Smooth muscle cell (in vitro differentiated cells): ENCODE results near the gene GNAQ. TPM values are rescaled to one million over a fixed set of nuclear protein-coding genes. Genes with fewer than 3 reads are reported as not detected.

ENCODE experiments used
- DNase-seq: peaks from one replicate; lab custom pipeline; 2025; ENCODE audit not compliant: unreplicated experiment; lab: John Stamatoyannopoulos, UW
- H2AFZ ChIP-seq: fragments of 200-600 bp; sonication (generic); 2 replicates; pipeline ENCODE4 v1.6.0; 2016; ENCODE audit warnings: antibody characterized with exemption, low read depth, mild to moderate bottlenecking
- H3F3A ChIP-seq: fragments of 200-600 bp; sonication (generic); 2 replicates; pipeline ENCODE4 v1.6.0; 2017; ENCODE audit warnings: antibody characterized with exemption, low read depth
- H3K27ac ChIP-seq: fragments of 200-600 bp; sonication (generic); 2 replicates; pipeline ENCODE4 v1.5.1; 2016; ENCODE audit warnings: low read depth, mild to moderate bottlenecking
- H3K27me3 ChIP-seq: fragments of 200-600 bp; sonication (generic); 2 replicates; pipeline ENCODE4 v1.6.1; 2016; ENCODE audit warnings: low read depth, mild to moderate bottlenecking
- H3K36me3 ChIP-seq: fragments of 200-600 bp; sonication (generic); 2 replicates; pipeline ENCODE4 v1.5.1; 2016; ENCODE audit warnings: low read depth
- H3K4me1 ChIP-seq: fragments of 200-600 bp; sonication (generic); 2 replicates; pipeline ENCODE4 v1.5.1; 2016; ENCODE audit warnings: low read depth
- H3K4me2 ChIP-seq: fragments of 200-600 bp; sonication (generic); 2 replicates; pipeline ENCODE4 v1.6.0; 2016; ENCODE audit warnings: mild to moderate bottlenecking
- H3K4me3 ChIP-seq: fragments of 200-600 bp; sonication (generic); 2 replicates; pipeline ENCODE4 v1.5.1; 2016; ENCODE audit warnings: mild to moderate bottlenecking
- H3K79me2 ChIP-seq: fragments of 200-600 bp; sonication (generic); 2 replicates; pipeline ENCODE4 v1.6.0; 2016; ENCODE audit warnings: low read depth, mild to moderate bottlenecking
- H3K9ac ChIP-seq: fragments of 200-600 bp; sonication (generic); 2 replicates; pipeline ENCODE4 v1.6.0; 2016; ENCODE audit warnings: low read depth
- H3K9me3 ChIP-seq: fragments of 200-600 bp; sonication (generic); replicated peaks from 2 replicates; pipeline ENCODE4 v1.5.1; 2016; ENCODE audit warnings: low read depth
- H4K20me1 ChIP-seq: fragments of 200-600 bp; sonication (generic); 2 replicates; pipeline ENCODE4 v1.6.0; 2016; ENCODE audit warnings: low read depth
- CTCF ChIP-seq: fragments of 200-600 bp; sonication (generic); IDR thresholded peaks from 2 replicates; pipeline ENCODE4 v1.5.1; 2017; ENCODE audit warnings: borderline replicate concordance, mild to moderate bottlenecking, antibody characterized with exemption; ENCODE audit not compliant: insufficient read depth, poor library complexity, severe bottlenecking
- WGBS: methylation state at CpG from one replicate; pipeline ENCODE4 v1.1.7; 2016; ENCODE audit warnings: low lambda C conversion rate; 5-methylcytosine and 5-hydroxymethylcytosine counted together
- polyA plus RNA-seq: library from polyadenylated mRNA; unstranded; fragments of >200 nt; fragmentation: Nextera tagmentation; extraction: Ambion mirVana; gene quantifications from 2 replicates; pipeline ENCODE4 v1.2.1, GENCODE V29; 2016
- total RNA-seq: library from RNA; depleted of rRNA; stranded (reverse); fragments of >200 nt; gene quantifications from 2 replicates; pipeline ENCODE4 v1.2.3, GENCODE V29; 2014

GNAQ gene
- total and polyA plus RNA-seq, 2 experiments from 2014 or later = 12.5 to 41.4 TPM

- H3K36me3 ChIP-seq = no peaks in the 10 kb centered on the region
- DNase-seq = no peak
- H3K79me2 ChIP-seq = peaks cover 98% of the 10 kb centered on the region
- H3K27me3 ChIP-seq = no peaks in the 10 kb centered on the region
- no peak for TF ChIP-seq CTCF
- H3K9me3 ChIP-seq = no peaks in the 10 kb centered on the region
- H2AFZ ChIP-seq = no peak overlapping the region
- 54% methylated on average over 6 of the region's 6 CpGs for WGBS
- peak overlapping the region; percentile 21 for H3K4me2 ChIP-seq
- H3K27ac ChIP-seq = peak overlapping the region; percentile 48
- peaks cover 96% of the 10 kb centered on the region for H4K20me1 ChIP-seq
- no peak overlapping the region for H3K9ac ChIP-seq
- H3F3A ChIP-seq = peaks cover 3% of the 10 kb centered on the region
- peaks cover 18% of the 10 kb centered on the region for H3K4me1 ChIP-seq
- H3K4me3 ChIP-seq = no peak overlapping the region
Observed at GRCh38 chr9:78014776-78015175, 16.8 kb downstream of the GNAQ start.

GRCh38 chr9:78013934-78014333 is 17.7 kb downstream of the GNAQ start:
- Histone ChIP-seq H3K4me1 (peaks cover 18% of the 10 kb centered on the region), H2AFZ (no peak overlapping the region), H3K36me3 (no peaks in the 10 kb centered on the region), H3K4me2 (no peak overlapping the region), H4K20me1 (peaks cover 97% of the 10 kb centered on the region), H3K27ac (no peak overlapping the region), H3K9ac (no peak overlapping the region), H3K79me2 (peaks cover 98% of the 10 kb centered on the region), H3K4me3 (no peak overlapping the region), H3F3A (peaks cover 3% of the 10 kb centered on the region), H3K9me3 (no peaks in the 10 kb centered on the region), H3K27me3 (no peaks in the 10 kb centered on the region)
- no peak for TF ChIP-seq CTCF
- no peak for DNase-seq
- WGBS = 89% methylated on average over 1 of the region's 1 CpG

GRCh38 chr9:78011049-78011448 is 20.6 kb downstream of the GNAQ start:
- Histone ChIP-seq H3K27ac (no peak overlapping the region), H3K27me3 (no peaks in the 10 kb centered on the region), H3K4me1 (peaks cover 18% of the 10 kb centered on the region), H3K9ac (no peak overlapping the region), H3K79me2 (peaks cover 96% of the 10 kb centered on the region), H3K4me2 (peak overlapping the region; percentile 35), H4K20me1 (peaks cover 97% of the 10 kb centered on the region), H3K4me3 (no peak overlapping the region), H3K36me3 (no peaks in the 10 kb centered on the region), H3K9me3 (no peaks in the 10 kb centered on the region), H2AFZ (no peak overlapping the region), H3F3A (peaks cover 3% of the 10 kb centered on the region)
- no peak for TF ChIP-seq CTCF
- DNase-seq = no peak

GRCh38 chr9:78010445-78010844 is 21.2 kb downstream of the GNAQ start:
- H3K9me3 ChIP-seq = no peaks in the 10 kb centered on the region

More at GRCh38 chr9:78010445-78010844, 21.2 kb downstream of the GNAQ start:
- Histone ChIP-seq H3K9ac (no peak overlapping the region), H3F3A (peaks cover 3% of the 10 kb centered on the region), H3K27ac (no peak overlapping the region), H3K4me2 (peak overlapping the region; percentile 35), H3K27me3 (no peaks in the 10 kb centered on the region), H3K4me3 (no peak overlapping the region), H3K4me1 (peaks cover 14% of the 10 kb centered on the region), H2AFZ (no peak overlapping the region), H3K79me2 (peaks cover 94% of the 10 kb centered on the region), H4K20me1 (peaks cover 98% of the 10 kb centered on the region), H3K36me3 (no peaks in the 10 kb centered on the region)
- TF ChIP-seq CTCF = no peak
- 83% methylated on average over 5 of the region's 5 CpGs for WGBS
- DNase-seq = no peak
